Measurements from ENCODE around the gene PRKAG1. TPM values are rescaled to one million over a fixed set of nuclear protein-coding genes. Genes with fewer than 3 reads are reported as not detected.

The PRKAG1 gene
- total RNA-seq, 1 experiment from 2014 or later, result 47.5 TPM

GRCh38 chr12:48977290-48978281, 41.0 kb downstream of the PRKAG1 start:
- Histone ChIP-seq H3K9me2 (replicated peaks; ENCODE audit: insufficient read depth, low read length) (no peaks in the 10 kb centered on the region), H3K79me2 (ENCODE audit: low read length) (no peaks in the 10 kb centered on the region), H3K27me3 (ENCODE audit: low read length) (no peaks in the 10 kb centered on the region), H3K4me3 (ENCODE audit: low read length) (no peak overlapping the region), H3K36me3 (ENCODE audit: insufficient read depth, low read length) (no peaks in the 10 kb centered on the region), H3K27ac (ENCODE audit: low read length) (no peak overlapping the region), H3K4me2 (ENCODE audit: low read depth, low read length, poor library complexity, severe bottlenecking) (no peak overlapping the region), H3K4me1 (ENCODE audit: low read length) (peaks cover 10% of the 10 kb centered on the region), H3K9me3 (ENCODE audit: low read length) (no peaks in the 10 kb centered on the region), H4K20me1 (ENCODE audit: insufficient read depth, low read depth, low read length) (no peaks in the 10 kb centered on the region), H2AFZ (ENCODE audit: low read length) (no peak overlapping the region), H3K9ac (ENCODE audit: low read length) (0 out of 2 replicates have a peak overlapping the region, but pooled peaks have one; percentile 31)
- peak; percentile 90 for DNase-seq

- no peak overlapping the region for H3K27ac ChIP-seq (ENCODE audit: low read length)
- no peak overlapping the region for H3K4me2 ChIP-seq (ENCODE audit: low read depth, low read length, poor library complexity, severe bottlenecking)
- H2AFZ ChIP-seq (ENCODE audit: low read length), result no peak overlapping the region
- no peak overlapping the region for H3K4me3 ChIP-seq (ENCODE audit: low read length)
- H3K27me3 ChIP-seq (ENCODE audit: low read length), result no peaks in the 10 kb centered on the region
- H3K36me3 ChIP-seq (ENCODE audit: insufficient read depth, low read length), result no peaks in the 10 kb centered on the region
- H3K9me2 ChIP-seq (replicated peaks; ENCODE audit: insufficient read depth, low read length), result no peaks in the 10 kb centered on the region
- H3K79me2 ChIP-seq (ENCODE audit: low read length), result no peaks in the 10 kb centered on the region
- H3K9me3 ChIP-seq (ENCODE audit: low read length), result no peaks in the 10 kb centered on the region
- no peak for DNase-seq
- no peaks in the 10 kb centered on the region for H4K20me1 ChIP-seq (ENCODE audit: insufficient read depth, low read depth, low read length)
- no peak overlapping the region for H3K9ac ChIP-seq (ENCODE audit: low read length)
- H3K4me1 ChIP-seq (ENCODE audit: low read length), result peaks cover 17% of the 10 kb centered on the region
Measured at GRCh38 chr12:48973941-48974673, 44.5 kb downstream of the PRKAG1 start.

- H3K9ac ChIP-seq (ENCODE audit: low read length), result no peak overlapping the region
- H3K4me1 ChIP-seq (ENCODE audit: low read length), result peaks cover 17% of the 10 kb centered on the region
- H2AFZ ChIP-seq (ENCODE audit: low read length), result no peak overlapping the region
- no peak overlapping the region for H3K4me3 ChIP-seq (ENCODE audit: low read length)
- no peaks in the 10 kb centered on the region for H3K36me3 ChIP-seq (ENCODE audit: insufficient read depth, low read length)
- H4K20me1 ChIP-seq (ENCODE audit: insufficient read depth, low read depth, low read length), result no peaks in the 10 kb centered on the region
- no peak overlapping the region for H3K4me2 ChIP-seq (ENCODE audit: low read depth, low read length, poor library complexity, severe bottlenecking)
- H3K27ac ChIP-seq (ENCODE audit: low read length), result no peak overlapping the region
- no peaks in the 10 kb centered on the region for H3K9me2 ChIP-seq (replicated peaks; ENCODE audit: insufficient read depth, low read length)
- H3K79me2 ChIP-seq (ENCODE audit: low read length), result no peaks in the 10 kb centered on the region
- no peak for DNase-seq
- H3K27me3 ChIP-seq (ENCODE audit: low read length), result no peaks in the 10 kb centered on the region
- H3K9me3 ChIP-seq (ENCODE audit: low read length), result no peaks in the 10 kb centered on the region
Measured at GRCh38 chr12:48973531-48973930, 45.0 kb downstream of the PRKAG1 start.

GRCh38 chr12:48972952-48973483, 45.6 kb downstream of the PRKAG1 start:
- DNase-seq, result no peak
- Histone ChIP-seq H3K79me2 (ENCODE audit: low read length) (no peaks in the 10 kb centered on the region), H3K27ac (ENCODE audit: low read length) (no peak overlapping the region), H3K4me3 (ENCODE audit: low read length) (no peak overlapping the region), H3K9me3 (ENCODE audit: low read length) (no peaks in the 10 kb centered on the region), H3K9me2 (replicated peaks; ENCODE audit: insufficient read depth, low read length) (no peaks in the 10 kb centered on the region), H3K27me3 (ENCODE audit: low read length) (no peaks in the 10 kb centered on the region), H3K9ac (ENCODE audit: low read length) (no peak overlapping the region), H3K4me1 (ENCODE audit: low read length) (peaks cover 17% of the 10 kb centered on the region), H3K4me2 (ENCODE audit: low read depth, low read length, poor library complexity, severe bottlenecking) (no peak overlapping the region), H3K36me3 (ENCODE audit: insufficient read depth, low read length) (no peaks in the 10 kb centered on the region), H2AFZ (ENCODE audit: low read length) (no peak overlapping the region), H4K20me1 (ENCODE audit: insufficient read depth, low read depth, low read length) (no peaks in the 10 kb centered on the region)

GRCh38 chr12:48972213-48972951, 46.2 kb downstream of the PRKAG1 start:
- no peaks in the 10 kb centered on the region for H3K27me3 ChIP-seq (ENCODE audit: low read length)
- H3K4me1 ChIP-seq (ENCODE audit: low read length), result peaks cover 13% of the 10 kb centered on the region
- H3K79me2 ChIP-seq (ENCODE audit: low read length), result no peaks in the 10 kb centered on the region
- no peaks in the 10 kb centered on the region for H3K36me3 ChIP-seq (ENCODE audit: insufficient read depth, low read length)
- H4K20me1 ChIP-seq (ENCODE audit: insufficient read depth, low read depth, low read length), result no peaks in the 10 kb centered on the region
- H3K9me3 ChIP-seq (ENCODE audit: low read length), result no peaks in the 10 kb centered on the region
- H3K9ac ChIP-seq (ENCODE audit: low read length), result no peak overlapping the region
- H3K4me3 ChIP-seq (ENCODE audit: low read length), result no peak overlapping the region
- no peak for DNase-seq
- H3K9me2 ChIP-seq (replicated peaks; ENCODE audit: insufficient read depth, low read length), result no peaks in the 10 kb centered on the region
- no peak overlapping the region for H3K27ac ChIP-seq (ENCODE audit: low read length)
- H2AFZ ChIP-seq (ENCODE audit: low read length), result no peak overlapping the region
- H3K4me2 ChIP-seq (ENCODE audit: low read depth, low read length, poor library complexity, severe bottlenecking), result peak overlapping the region; percentile 70

- H3K27me3 ChIP-seq (ENCODE audit: low read length), result no peaks in the 10 kb centered on the region
- peak overlapping the region; percentile 89 for H2AFZ ChIP-seq (ENCODE audit: low read length)
- H3K36me3 ChIP-seq (ENCODE audit: insufficient read depth, low read length), result no peaks in the 10 kb centered on the region
- peak overlapping the region; percentile 59 for H3K9ac ChIP-seq (ENCODE audit: low read length)
- peak overlapping the region; percentile 70 for H3K4me2 ChIP-seq (ENCODE audit: low read depth, low read length, poor library complexity, severe bottlenecking)
- no peak for DNase-seq
- no peaks in the 10 kb centered on the region for H3K9me2 ChIP-seq (replicated peaks; ENCODE audit: insufficient read depth, low read length)
- H3K4me3 ChIP-seq (ENCODE audit: low read length), result peak overlapping the region; percentile 56
- peaks cover 24% of the 10 kb centered on the region for H3K4me1 ChIP-seq (ENCODE audit: low read length)
- no peaks in the 10 kb centered on the region for H4K20me1 ChIP-seq (ENCODE audit: insufficient read depth, low read depth, low read length)
- H3K9me3 ChIP-seq (ENCODE audit: low read length), result no peaks in the 10 kb centered on the region
- no peaks in the 10 kb centered on the region for H3K79me2 ChIP-seq (ENCODE audit: low read length)
- no peak overlapping the region for H3K27ac ChIP-seq (ENCODE audit: low read length)
Measured at GRCh38 chr12:48970702-48971334, 47.8 kb downstream of the PRKAG1 start.

GRCh38 chr12:48969833-48970701, 48.5 kb downstream of the PRKAG1 start:
- Histone ChIP-seq H3K9me3 (ENCODE audit: low read length) (no peaks in the 10 kb centered on the region), H3K9me2 (replicated peaks; ENCODE audit: insufficient read depth, low read length) (no peaks in the 10 kb centered on the region), H3K36me3 (ENCODE audit: insufficient read depth, low read length) (no peaks in the 10 kb centered on the region), H3K27ac (ENCODE audit: low read length) (no peak overlapping the region), H3K4me2 (ENCODE audit: low read depth, low read length, poor library complexity, severe bottlenecking) (peak overlapping the region; percentile 70), H4K20me1 (ENCODE audit: insufficient read depth, low read depth, low read length) (no peaks in the 10 kb centered on the region), H3K9ac (ENCODE audit: low read length) (no peak overlapping the region), H2AFZ (ENCODE audit: low read length) (no peak overlapping the region), H3K4me3 (ENCODE audit: low read length) (peak overlapping the region; percentile 56; the same call in 1 of the 2 replicates), H3K4me1 (ENCODE audit: low read length) (peaks cover 29% of the 10 kb centered on the region), H3K79me2 (ENCODE audit: low read length) (no peaks in the 10 kb centered on the region), H3K27me3 (ENCODE audit: low read length) (no peaks in the 10 kb centered on the region)
- DNase-seq, result no peak

All from Karpas-422 (cell line).